ENCODE data around the gene SLC13A5.
"Not testable (repeated sequence)": the region's sequence is repeated elsewhere in the genome, so short reads cannot be mapped to it uniquely, and the experiment has no call there.

Gene SLC13A5

GRCh38 chr17:6660805-6661463, 52.2 kb downstream of the SLC13A5 start:
- DNase-seq (ENCODE audit: low read depth) = no peak

GRCh38 chr17:6660101-6660500, 53.1 kb downstream of the SLC13A5 start:
- DNase-seq (ENCODE audit: low read depth) = no peak

GRCh38 chr17:6658411-6658810, 54.8 kb downstream of the SLC13A5 start:
- DNase-seq (ENCODE audit: low read depth) = not testable (repeated sequence)

GRCh38 chr17:6657633-6658287, 55.4 kb downstream of the SLC13A5 start:
- DNase-seq (ENCODE audit: low read depth) = no peak

- DNase-seq (ENCODE audit: low read depth) = not testable (repeated sequence)
Observed at GRCh38 chr17:6656797-6657632, 56.2 kb downstream of the SLC13A5 start.

GRCh38 chr17:6655732-6656361, 57.3 kb downstream of the SLC13A5 start:
- DNase-seq (ENCODE audit: low read depth) = not testable (repeated sequence)

- no peak for DNase-seq (ENCODE audit: low read depth)
Observed at GRCh38 chr17:6654841-6655731, 58.1 kb downstream of the SLC13A5 start.

- DNase-seq (ENCODE audit: low read depth) = peak; percentile 9
Observed at GRCh38 chr17:6651919-6652452, 61.2 kb downstream of the SLC13A5 start.

GRCh38 chr17:6651354-6651918, 61.7 kb downstream of the SLC13A5 start, which contains the start of the genes C17orf100 and MED31:
Gene C17orf100, plus strand, starts transcription at chr17:6651762. Its CDS starts 152 bp downstream, at chr17:6651914.
Gene MED31, minus strand, starts transcription at chr17:6651605. Its CDS starts 77 bp downstream, at chr17:6651528.
- peak; percentile 89 for DNase-seq (ENCODE audit: low read depth)

- no peak for DNase-seq (ENCODE audit: low read depth)
Observed at GRCh38 chr17:6648181-6648580, 65.0 kb downstream of the SLC13A5 start.

GRCh38 chr17:6643451-6644125, 69.6 kb downstream of the SLC13A5 start:
- peak; percentile 67 for DNase-seq (ENCODE audit: low read depth)

- no peak for DNase-seq (ENCODE audit: low read depth)
Observed at GRCh38 chr17:6642592-6642991, 70.6 kb downstream of the SLC13A5 start.

- no peak for DNase-seq (ENCODE audit: low read depth)
Observed at GRCh38 chr17:6641247-6641863, 71.8 kb downstream of the SLC13A5 start.

GRCh38 chr17:6640536-6641246, 72.5 kb downstream of the SLC13A5 start, which contains the start of the genes KIAA0753 and TXNDC17:
Gene KIAA0753, minus strand, starts transcription at chr17:6640711. Its CDS starts 5,608 bp downstream, at chr17:6635103.
Gene TXNDC17, plus strand, starts transcription at chr17:6641060. Its CDS starts 23 bp downstream, at chr17:6641083.
- DNase-seq (ENCODE audit: low read depth) = peak; percentile 89

GRCh38 chr17:6639586-6640535, 73.3 kb downstream of the SLC13A5 start:
- DNase-seq (ENCODE audit: low read depth) = peak; percentile 43

GRCh38 chr17:6639014-6639585, 74.1 kb downstream of the SLC13A5 start:
- no peak for DNase-seq (ENCODE audit: low read depth)
